Adrenal gland (tissue), 12 donors: ENCODE data around the gene AGAP1. TPM values are rescaled to one million over a fixed set of nuclear protein-coding genes. Genes with fewer than 3 reads are reported as not detected.

Experiments
- DNase-seq, 7 donors: peaks; one replicate each; pipeline ENCODE4 v3.0.0-alpha.2; 2019 to 2020
- H3K27ac ChIP-seq, 5 donors: fragments of 200-600 bp; sonication (generic) in 4 of 5; 1 replicate in 3 of 5; 2 replicates in 2 of 5; pipeline versions ENCODE4 v1.5.1 to v1.8.0; 2016 to 2020; ENCODE audit warnings: mild to moderate bottlenecking in 1 of 5
- H3K27me3 ChIP-seq: fragments of 200-600 bp; 2 replicates; pipeline ENCODE4 v1.8.0; 2021
- H3K36me3 ChIP-seq, 2 donors: fragments of 200-600 bp; replicated peaks in 1 of 2; 1 replicate in 1 of 2; 2 replicates in 1 of 2; pipeline versions ENCODE4 v1.5.1 to v1.8.0; 2018 to 2022
- H3K4me1 ChIP-seq, 2 donors: fragments of 200-600 bp; replicated peaks in 1 of 2; 1 replicate in 1 of 2; 2 replicates in 1 of 2; pipeline versions ENCODE4 v1.5.1 to v1.8.0; 2018 to 2021
- H3K4me3 ChIP-seq, 4 donors: fragments of 200-600 bp; sonication (generic) in 3 of 4; one replicate each; pipeline ENCODE4 v1.5.1; 2016 to 2018
- H3K9me3 ChIP-seq, 3 donors: fragments of 200-600 bp; sonication (generic) in 1 of 3; replicated peaks in 1 of 3; 1 replicate in 2 of 3; 2 replicates in 1 of 3; pipeline versions ENCODE4 v1.5.1 to v1.8.0; 2016 to 2021
- POLR2A ChIP-seq, 2 donors: fragments of 450-650 bp; IDR thresholded peaks; one replicate each; pipeline ENCODE4 v1.6.1; 2017; ENCODE audit warnings: antibody characterized with exemption in 2 of 2, mild to moderate bottlenecking in 2 of 2, moderate library complexity in 1 of 2
- WGBS, 4 donors: extraction: QIAGEN DNeasy Blood & Tissue Kit in 2 of 4; methylation state at CpG; one replicate each; pipeline versions ENCODE4 v1.1.5 to v1.1.7; 2013 to 2017; 5-methylcytosine and 5-hydroxymethylcytosine counted together
- intact Hi-C, 2 donors: fragments of 100-400 bp; cut with DNase I; formaldehyde crosslinking; loops; one replicate each; pipeline versions ENCODE4 v1.14.1 to v1.15.0; 2022 to 2023
- polyA plus RNA-seq, 3 donors: library from polyadenylated mRNA; stranded (reverse); fragments of 200-250 nt in 2 of 3; fragments of 350-450 nt in 1 of 3; fragmentation: Illumina TruSeq in 1 of 3; extraction: RNeasy Lipid Tissue Mini Kit (QIAGEN cat#74804) in 1 of 3; gene quantifications; one replicate each; pipeline ENCODE4 v1.2.3, GENCODE V29; 2013 to 2014
- total RNA-seq, 9 donors: library from RNA; depleted of rRNA in 4 of 9; stranded (reverse); fragments of >200 nt in 4 of 9; fragments of 120-200 nt in 1 of 9; fragmentation: NEBNext Ultra II Directional in 1 of 9; extraction: Animal tissue kit (Norgen Biotek cat#: 25700) in 1 of 9; gene quantifications; one replicate each; pipeline versions ENCODE4 v1.1.0 to v1.2.4, GENCODE V29; 2013 to 2023
- TF ChIP-seq, protein P1 (sequence below), 6 experiments: fragments of 450-650 bp in 4 of 6; fragments of 200-600 bp in 2 of 6; sonication (generic) in 1 of 6; IDR thresholded peaks; 1 replicate in 5 of 6; 2 replicates in 1 of 6; pipeline versions ENCODE4 v1.5.1 to v1.8.0; 2016 to 2021; ENCODE audit warnings: antibody characterized with exemption in 6 of 6, mild to moderate bottlenecking in 2 of 6, moderate library complexity in 1 of 6
- donor health status: healthy with polysubstance abuse.
- donor health status: Bipolar disorder and iron deficiency.
- donor health status: DM: yes; HTN: yes; CAD: no.
- donor health status: DM: no; HTN: no; CAD: no.
- donor health status: DM: no; HTN: no; CAD: no.
- donor health status: DM: yes; HTN: yes; CAD: no.

AGAP1 gene
- total and polyA plus RNA-seq, 12 donors, result 5.3 to 29.6 (median 17.7) TPM

DNA sequence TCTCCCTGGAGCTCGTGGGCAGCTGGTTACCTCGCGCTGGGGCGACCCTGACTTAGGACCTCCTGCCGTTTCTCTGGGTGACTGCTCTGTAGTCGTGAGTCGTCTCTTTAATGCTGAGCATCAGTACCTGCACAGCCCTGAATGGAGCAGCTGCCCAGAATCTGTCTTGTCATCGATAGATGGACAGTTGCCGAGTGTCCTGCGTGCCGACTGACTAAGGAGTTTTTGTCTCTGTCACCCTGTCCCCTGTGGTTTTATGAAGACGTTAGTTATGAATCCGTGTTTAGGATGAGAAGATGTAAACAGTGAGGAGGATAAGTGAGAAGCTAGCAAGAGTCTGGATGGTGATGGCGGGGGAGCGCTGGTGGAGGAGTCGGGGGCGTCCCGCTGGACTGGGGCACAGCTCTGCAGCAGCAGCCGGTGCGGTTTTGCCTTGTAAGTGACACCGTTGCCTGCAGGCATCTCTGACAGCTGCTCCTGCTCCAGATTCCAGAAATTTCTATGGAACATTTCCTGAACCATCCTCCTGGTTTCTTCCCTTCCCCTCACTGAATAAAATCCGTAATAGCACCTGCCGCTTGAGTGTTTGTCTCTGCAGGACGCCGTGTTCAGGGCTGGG lies 13.3 kb downstream of the AGAP1 start:
- Histone ChIP-seq H3K27me3 (no peaks in the 10 kb centered on the region), H3K27ac (no peak overlapping the region), H3K4me3 (no peak overlapping the region), H3K36me3 (no peaks in the 10 kb centered on the region), H3K9me3 (no peaks in the 10 kb centered on the region), H3K4me1 (peaks cover 8 to 15% of the 10 kb centered on the region in 2 donors)
- WGBS, 4 donors, result 76 to 92% (median 86%) methylated on average over 24 to 25 of the region's 25 CpGs
- TF ChIP-seq, protein P1, sequence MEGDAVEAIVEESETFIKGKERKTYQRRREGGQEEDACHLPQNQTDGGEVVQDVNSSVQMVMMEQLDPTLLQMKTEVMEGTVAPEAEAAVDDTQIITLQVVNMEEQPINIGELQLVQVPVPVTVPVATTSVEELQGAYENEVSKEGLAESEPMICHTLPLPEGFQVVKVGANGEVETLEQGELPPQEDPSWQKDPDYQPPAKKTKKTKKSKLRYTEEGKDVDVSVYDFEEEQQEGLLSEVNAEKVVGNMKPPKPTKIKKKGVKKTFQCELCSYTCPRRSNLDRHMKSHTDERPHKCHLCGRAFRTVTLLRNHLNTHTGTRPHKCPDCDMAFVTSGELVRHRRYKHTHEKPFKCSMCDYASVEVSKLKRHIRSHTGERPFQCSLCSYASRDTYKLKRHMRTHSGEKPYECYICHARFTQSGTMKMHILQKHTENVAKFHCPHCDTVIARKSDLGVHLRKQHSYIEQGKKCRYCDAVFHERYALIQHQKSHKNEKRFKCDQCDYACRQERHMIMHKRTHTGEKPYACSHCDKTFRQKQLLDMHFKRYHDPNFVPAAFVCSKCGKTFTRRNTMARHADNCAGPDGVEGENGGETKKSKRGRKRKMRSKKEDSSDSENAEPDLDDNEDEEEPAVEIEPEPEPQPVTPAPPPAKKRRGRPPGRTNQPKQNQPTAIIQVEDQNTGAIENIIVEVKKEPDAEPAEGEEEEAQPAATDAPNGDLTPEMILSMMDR (IDR thresholded peaks at IDR 0.05), result no peak
- TF ChIP-seq POLR2A (IDR thresholded peaks at IDR 0.05), result no peak
- intact Hi-C loops, result loop anchor here in 1 of 2 donors (10.0 kb wide), 1 partner anchor 48 kb away; no protein-coding TSS in a partner anchor
- no peak for DNase-seq

DNA sequence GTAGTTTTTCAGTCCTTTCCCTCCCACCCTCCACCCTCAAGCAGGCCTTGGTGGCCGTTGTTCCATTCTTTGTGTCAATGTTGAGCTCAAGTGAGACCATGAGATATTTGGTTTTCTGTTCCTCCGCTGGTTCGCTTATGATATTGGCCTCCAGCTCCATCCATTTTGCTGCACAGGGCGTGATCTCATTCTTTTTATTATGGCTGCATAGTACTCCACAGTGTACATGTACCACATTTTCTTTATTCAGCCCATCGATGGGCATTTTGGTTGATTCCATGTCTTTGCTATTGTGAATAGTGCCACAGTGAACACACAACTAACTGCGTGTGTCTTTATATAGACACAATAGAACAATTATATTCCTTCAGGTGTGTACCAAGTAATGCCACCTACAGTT lies 14.1 kb downstream of the AGAP1 start:
- WGBS, 4 donors, result 94 to 97% (median 95%) methylated on average over 6 of the region's 6 CpGs
- DNase-seq, result no peak

DNA sequence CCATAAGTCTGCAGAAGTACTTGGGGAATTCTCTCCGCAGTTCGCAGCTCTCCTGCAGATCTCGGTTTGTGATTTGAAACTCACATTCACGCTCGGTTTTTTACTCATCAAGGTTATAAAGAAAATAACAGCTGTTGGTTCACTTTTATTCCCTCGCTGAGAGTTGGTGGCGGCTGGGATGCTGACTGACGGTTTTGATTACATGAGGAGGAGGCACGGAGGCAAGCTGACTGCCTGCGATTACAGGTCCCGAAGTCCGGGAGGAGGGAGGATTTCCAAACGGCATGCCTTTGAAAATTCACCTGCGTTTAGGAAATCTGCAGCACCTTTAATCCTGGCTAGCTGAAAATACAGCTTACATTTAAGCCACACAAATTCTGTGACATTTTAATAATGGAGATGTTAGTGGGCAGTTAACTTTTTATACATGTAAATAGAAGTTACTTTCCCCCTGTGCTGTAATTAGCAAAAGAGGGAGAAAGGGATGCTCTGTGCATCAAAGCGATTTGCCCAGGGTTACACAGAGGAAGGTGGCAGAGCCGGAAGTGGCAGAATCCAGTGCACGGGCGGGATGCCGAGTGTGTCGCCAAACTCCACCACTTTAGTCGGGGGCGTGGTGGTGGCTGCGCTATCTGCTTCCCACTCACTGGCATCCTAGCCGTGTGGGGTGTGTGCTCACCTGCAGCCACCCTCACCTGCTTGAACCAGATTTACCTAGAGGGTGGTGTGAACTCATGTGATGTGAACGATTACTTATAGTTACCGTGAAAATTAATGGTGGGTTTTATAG lies 14.7 kb downstream of the AGAP1 start:
- Histone ChIP-seq H3K9me3 (no peaks in the 10 kb centered on the region), H3K4me3 (no peak overlapping the region), H3K36me3 (no peaks in the 10 kb centered on the region), H3K27me3 (no peaks in the 10 kb centered on the region), H3K4me1 (peaks cover 8 to 15% of the 10 kb centered on the region in 2 donors), H3K27ac (no peak overlapping the region)
- intact Hi-C loops, result loop anchor here in 1 of 2 donors (10.0 kb wide), 1 partner anchor 46 kb away; no protein-coding TSS in a partner anchor
- WGBS, 4 donors, result 92 to 95% (median 93%) methylated on average over 22 to 26 of the region's 26 CpGs
- TF ChIP-seq POLR2A (IDR thresholded peaks at IDR 0.05), result no peak
- TF ChIP-seq, protein P1 (IDR thresholded peaks at IDR 0.05), result no peak
- DNase-seq, result no peak

More for the DNA sequence above, 14.1 kb downstream of the AGAP1 start:
- H3K27me3 ChIP-seq, result no peaks in the 10 kb centered on the region
- no peaks in the 10 kb centered on the region for H3K36me3 ChIP-seq
- TF ChIP-seq, protein P1 (IDR thresholded peaks at IDR 0.05), result no peak
- no peak for TF ChIP-seq POLR2A (IDR thresholded peaks at IDR 0.05)
- H3K9me3 ChIP-seq, result no peaks in the 10 kb centered on the region
- H3K27ac ChIP-seq, result no peak overlapping the region
- peaks cover 8 to 15% of the 10 kb centered on the region in 2 donors for H3K4me1 ChIP-seq
- no peak overlapping the region for H3K4me3 ChIP-seq
- intact Hi-C loops, result loop anchor here in 1 of 2 donors (10.0 kb wide), 1 partner anchor 47 kb away; no protein-coding TSS in a partner anchor

DNA sequence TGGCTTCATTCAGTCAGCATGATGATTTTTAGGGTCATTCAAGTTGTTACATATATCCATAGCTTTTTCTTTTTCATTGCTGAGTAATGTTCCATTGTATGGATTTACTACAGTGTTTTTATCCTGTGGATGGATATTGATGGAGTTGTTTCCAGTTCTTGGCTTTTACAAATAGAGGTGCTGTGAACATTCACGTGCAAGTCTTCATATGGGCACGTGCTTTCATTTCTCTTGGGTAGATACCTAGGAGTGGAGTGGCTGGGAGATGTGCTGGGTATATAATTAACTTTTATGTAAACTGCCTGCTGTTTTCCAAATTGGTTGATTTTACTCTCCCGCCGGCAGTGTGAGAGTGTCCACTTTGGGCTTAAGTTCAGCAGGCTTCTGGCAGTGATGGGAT lies 16.5 kb downstream of the AGAP1 start:
- Histone ChIP-seq H3K4me3 (no peak overlapping the region), H3K27me3 (no peaks in the 10 kb centered on the region), H3K4me1 (peaks cover under 1 to 8% of the 10 kb centered on the region in 2 donors), H3K36me3 (no peaks in the 10 kb centered on the region), H3K9me3 (no peaks in the 10 kb centered on the region), H3K27ac (no peak overlapping the region)
- no peak for TF ChIP-seq POLR2A (IDR thresholded peaks at IDR 0.05)
- TF ChIP-seq, protein P1 (IDR thresholded peaks at IDR 0.05), result no peak
- intact Hi-C loops, result no loop called here
- no peak for DNase-seq
- 78 to 97% (median 94%) methylated on average over 4 of the region's 4 CpGs for WGBS, 4 donors
